Measurements from ENCODE around the gene MICA.

GRCh38 chr6:31383149-31383548 lies 20.2 kb upstream of the MICA start:
- TF ChIP-seq CTCF (IDR thresholded peaks at IDR 0.05; ENCODE audit: insufficient read depth, low read length, poor library complexity, severe bottlenecking) (no peak), EZH2phosphoT487 (conservative IDR thresholded peaks at IDR 0.05; ENCODE audit: low read length) (no peak)
